Islet precursor cell (in vitro differentiated cells): Measurements from ENCODE around the gene NABP2.

ENCODE experiments used
- DNase-seq: peaks from one replicate; pipeline ENCODE4 v3.0.0-alpha.2; 2018

NABP2 gene

DNA sequence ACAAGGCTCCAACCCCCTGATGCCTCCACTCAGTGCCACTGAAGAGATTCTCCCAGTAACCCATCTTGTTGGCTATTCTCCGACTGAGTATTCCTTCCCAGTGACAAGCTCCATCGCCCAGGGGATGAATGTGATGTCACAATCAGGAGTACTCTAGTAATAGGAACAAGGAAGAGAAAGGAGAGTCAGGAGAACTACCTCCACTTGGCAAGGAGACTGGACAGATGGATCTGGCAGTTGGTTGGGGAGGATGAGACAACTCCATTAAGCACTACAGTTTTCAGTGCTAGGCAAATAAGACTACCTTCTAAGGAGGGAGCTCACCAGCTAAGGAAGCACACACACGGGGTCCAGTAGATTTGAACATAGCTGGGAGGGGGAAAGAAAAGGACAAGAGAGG lies 7.7 kb upstream of the NABP2 start:
- no peak for DNase-seq

DNA sequence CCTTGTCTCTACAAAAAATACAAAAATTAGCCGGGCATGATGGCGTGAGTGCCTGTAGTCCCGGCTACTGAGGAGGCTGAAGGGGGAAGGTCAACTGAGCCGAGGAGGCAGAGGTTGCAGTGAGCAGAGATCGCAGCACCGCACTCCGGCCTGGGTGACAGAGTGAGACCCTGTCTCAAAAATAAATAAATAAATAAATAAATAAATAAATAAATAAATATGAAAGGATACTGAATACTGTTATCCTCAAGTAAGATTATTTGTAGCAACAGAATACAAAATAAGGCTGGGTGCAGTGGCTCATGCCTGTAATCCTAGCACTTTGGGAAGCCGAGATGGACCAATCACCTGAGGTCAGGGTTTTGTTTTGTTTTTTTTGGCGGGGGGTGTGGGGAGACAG lies 4.3 kb upstream of the NABP2 start:
- no peak for DNase-seq

GRCh38 chr12:56220611-56221231 lies 3.4 kb upstream of the NABP2 start:
- DNase-seq = no peak

DNA sequence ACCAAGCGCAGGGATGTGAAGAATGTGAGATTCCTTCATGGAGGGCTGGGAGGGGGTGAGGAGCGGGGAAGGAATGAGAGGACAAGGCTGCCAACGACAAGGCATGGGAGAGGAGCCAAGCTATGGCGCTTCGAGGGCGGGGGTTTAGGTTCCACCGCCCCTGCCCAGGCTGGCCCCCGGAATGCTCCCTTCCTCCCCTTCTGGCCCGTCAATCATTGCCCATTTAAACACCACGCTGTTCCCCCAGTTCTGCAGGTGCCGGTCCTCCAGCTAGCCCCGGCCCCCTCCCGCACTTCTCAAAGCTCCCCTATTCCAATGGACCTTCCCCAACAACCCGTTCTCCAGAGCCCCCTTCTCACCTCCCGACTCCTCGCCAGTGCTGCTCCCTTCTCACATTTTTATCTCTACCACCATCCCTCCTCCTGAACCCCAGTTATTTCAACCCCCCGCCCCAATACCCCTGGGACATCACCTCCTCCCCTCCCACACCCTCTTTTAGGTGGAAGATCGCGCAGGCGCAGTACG lies 2.8 kb upstream of the NABP2 start:
- peak; percentile 91 for DNase-seq

- DNase-seq = peak; percentile 100
Observed at GRCh38 chr12:56221757-56222530, 2.2 kb upstream of the NABP2 start, which contains the start of gene RNF41. Gene RNF41 (minus strand): TSS chr12:56221922. CDS start chr12:56214047, 7,875 bp downstream.

DNA sequence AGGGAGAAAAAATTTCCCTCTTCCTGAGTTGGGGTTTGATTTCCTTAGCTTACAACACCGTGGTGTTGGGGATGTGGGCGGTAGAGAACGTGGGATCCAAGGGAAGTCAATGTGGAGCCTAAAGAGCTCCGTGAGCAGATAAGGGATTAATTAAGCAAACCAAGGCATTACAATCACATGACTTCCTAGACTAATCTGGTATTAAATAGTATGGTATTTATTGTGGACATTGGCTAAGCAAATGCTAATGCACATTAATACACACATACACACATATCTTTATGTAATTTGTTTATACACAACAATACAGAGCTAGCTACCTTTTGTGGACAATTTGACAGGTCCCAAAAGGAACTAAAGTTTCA lies 1.6 kb upstream of the NABP2 start:
- no peak for DNase-seq

- DNase-seq = no peak
Observed at GRCh38 chr12:56223571-56224101, 506 bp upstream of the NABP2 start.

- DNase-seq = no peak
Observed at GRCh38 chr12:56224954-56225353, 812 bp downstream of the NABP2 start.

DNA sequence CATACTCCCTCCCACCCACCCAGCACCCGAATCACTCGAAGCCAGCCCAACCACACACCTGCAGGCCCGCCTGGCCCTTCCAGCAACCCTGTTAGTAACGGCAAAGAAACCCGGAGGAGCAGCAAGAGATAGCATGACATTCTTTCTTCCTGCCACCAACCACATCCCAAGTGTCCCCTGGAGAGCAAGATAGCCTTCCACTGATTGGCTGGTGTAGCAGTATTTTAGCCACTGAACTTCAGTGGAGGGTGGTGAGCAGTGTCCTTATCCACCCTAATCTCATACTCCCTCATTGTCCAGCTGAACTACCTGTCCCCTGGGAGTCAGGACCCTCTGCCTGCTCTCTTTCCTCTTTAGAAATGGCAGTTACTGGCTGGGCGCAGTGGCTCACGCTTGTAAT lies 4.9 kb downstream of the NABP2 start:
- no peak for DNase-seq

GRCh38 chr12:56229916-56230431 lies 5.8 kb downstream of the NABP2 start, which contains the start of gene SLC39A5:
Gene SLC39A5 (plus strand): TSS chr12:56230051. CDS start chr12:56231275, 1,224 bp downstream.
- DNase-seq = no peak

DNA sequence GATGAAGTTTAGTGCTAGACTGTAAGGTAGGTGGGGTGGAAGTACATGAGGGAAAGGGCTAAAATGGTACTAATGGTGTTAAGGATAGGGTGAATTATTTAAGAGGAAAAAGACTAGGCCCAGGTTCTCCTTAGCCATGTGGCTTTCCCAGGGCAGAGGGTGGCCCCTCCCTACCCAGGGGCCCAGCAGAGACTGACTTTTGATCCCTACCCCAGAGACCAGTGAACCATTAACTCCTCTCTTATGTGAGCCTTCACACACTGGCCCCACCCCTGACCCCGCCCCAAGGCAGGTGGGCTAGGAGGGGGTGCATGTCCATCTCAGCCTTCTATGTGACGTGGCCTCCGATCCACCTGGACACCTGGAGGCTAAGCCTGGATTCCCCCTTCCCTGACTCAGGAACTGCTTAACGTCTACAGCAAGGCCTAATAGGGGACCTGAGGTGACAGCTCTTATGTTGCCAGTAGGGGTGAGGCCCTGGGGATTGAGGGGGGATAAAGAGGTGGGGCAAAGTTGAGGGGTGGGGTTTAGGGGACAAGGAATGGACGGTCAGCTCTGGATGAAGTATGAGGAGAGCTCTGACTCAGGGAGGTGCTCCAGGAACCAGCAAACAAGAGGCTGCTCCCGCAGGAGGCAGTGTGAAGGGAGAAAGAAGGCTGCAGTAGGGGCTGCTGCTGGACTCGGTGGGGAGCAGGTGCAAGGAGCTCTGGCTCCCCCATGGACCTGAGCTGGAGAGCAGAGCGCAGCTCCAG lies 6.5 kb downstream of the NABP2 start:
- no peak for DNase-seq

DNA sequence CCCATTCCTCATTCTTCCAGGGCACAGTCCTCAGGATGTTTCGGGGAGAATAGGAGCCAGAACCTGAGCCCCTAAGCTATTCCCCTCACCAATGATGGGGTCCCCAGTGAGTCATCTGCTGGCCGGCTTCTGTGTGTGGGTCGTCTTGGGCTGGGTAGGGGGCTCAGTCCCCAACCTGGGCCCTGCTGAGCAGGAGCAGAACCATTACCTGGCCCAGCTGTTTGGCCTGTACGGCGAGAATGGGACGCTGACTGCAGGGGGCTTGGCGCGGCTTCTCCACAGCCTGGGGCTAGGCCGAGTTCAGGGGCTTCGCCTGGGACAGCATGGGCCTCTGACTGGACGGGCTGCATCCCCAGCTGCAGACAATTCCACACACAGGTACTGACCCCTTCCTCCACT lies 7.0 kb downstream of the NABP2 start:
- DNase-seq = no peak

- DNase-seq = no peak
Observed at GRCh38 chr12:56234746-56235436, 10.7 kb downstream of the NABP2 start.

- DNase-seq = no peak
Observed at GRCh38 chr12:56236091-56236490, 11.9 kb downstream of the NABP2 start.

GRCh38 chr12:56236985-56237384 lies 12.8 kb downstream of the NABP2 start:
- DNase-seq = no peak

DNA sequence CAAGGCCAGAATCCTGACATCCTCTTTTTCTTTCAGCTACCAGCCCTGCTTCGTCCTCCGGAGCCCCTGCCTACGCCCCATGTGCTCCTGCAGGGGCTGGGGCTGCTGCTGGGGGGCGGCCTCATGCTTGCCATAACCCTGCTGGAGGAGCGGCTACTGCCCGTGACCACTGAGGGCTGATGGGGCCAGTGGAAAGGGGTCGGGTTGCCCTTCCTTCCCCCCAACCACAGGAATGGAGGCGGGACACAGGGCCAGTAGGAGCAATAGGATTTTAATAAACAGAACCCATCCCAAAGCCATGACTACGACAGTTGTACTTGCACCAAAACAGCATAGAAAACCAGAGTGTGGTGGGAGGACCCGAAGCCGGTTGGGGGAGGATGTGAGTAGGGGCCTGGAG lies 13.4 kb downstream of the NABP2 start:
- no peak for DNase-seq

- DNase-seq = no peak
Observed at GRCh38 chr12:56241424-56242303, 17.5 kb downstream of the NABP2 start.

DNA sequence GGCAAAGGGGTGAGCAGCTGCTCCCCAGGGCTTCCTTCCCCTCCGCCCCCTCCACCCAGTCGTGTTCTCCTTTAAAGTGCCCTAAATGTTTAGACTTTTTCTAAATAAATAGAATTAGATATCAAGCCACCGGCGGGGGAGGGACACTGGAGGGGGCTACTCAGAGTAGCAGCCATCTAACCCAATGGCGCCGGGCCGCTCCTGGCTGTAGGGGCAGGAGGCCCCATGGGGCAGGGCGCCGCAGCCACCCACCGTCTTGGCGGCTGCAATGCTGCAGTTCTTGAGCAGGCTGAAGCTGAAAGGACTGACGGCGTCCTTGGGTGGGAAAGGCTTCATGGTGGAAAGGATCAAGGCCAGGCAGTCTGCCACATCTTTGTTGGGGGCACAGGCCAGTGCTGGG lies 18.8 kb downstream of the NABP2 start:
- DNase-seq = no peak

- no peak for DNase-seq
Observed at GRCh38 chr12:56243731-56244181, 19.6 kb downstream of the NABP2 start.

GRCh38 chr12:56244494-56244893 lies 20.4 kb downstream of the NABP2 start:
- no peak for DNase-seq

GRCh38 chr12:56247923-56248322 lies 23.8 kb downstream of the NABP2 start:
- no peak for DNase-seq
